Measurements from ENCODE around the gene EFNB2.

DNA sequence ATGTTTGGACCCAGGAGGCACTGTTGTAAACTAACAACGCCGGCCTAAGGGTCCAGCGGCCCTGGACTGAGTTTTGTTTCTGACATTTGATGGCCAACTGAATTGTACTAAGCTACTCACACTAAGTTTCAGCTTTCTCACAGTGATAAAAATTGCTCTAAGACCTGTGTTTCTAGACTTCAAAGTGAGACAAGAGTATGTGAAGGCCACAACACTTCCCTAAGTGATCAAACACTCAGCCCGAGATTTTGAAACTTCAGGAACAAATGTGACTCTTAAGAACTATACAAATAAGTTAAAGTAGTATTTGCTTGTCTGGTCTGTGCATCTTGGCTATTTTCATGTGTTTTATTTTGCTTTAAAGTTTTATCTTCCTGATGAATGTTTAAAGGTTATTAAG lies 30.2 kb downstream of the EFNB2 start:
- TF ChIP-seq CTCF (conservative IDR thresholded peaks at IDR 0.05) (no peak), EZH2 (IDR thresholded peaks at IDR 0.05; ENCODE audit: low read depth) (no peak)
